GM23338 (cell line): ENCODE measurements around the gene ADGRG7. TPM values are rescaled to one million over a fixed set of nuclear protein-coding genes. Genes with fewer than 3 reads are reported as not detected.

ENCODE experiments used
- ATAC-seq: fragments of 200-7000 bp; cut with Tn5 transposase; 3 replicates; pipeline ENCODE4 v1.9.1; 2020
- DNase-seq: peaks from one replicate; pipeline ENCODE4 v3.0.0-alpha.2; 2015; ENCODE audit warnings: low spot score
- H2AFZ ChIP-seq: fragments of 200-600 bp; sonication (generic); 2 replicates; pipeline ENCODE4 v1.8.0; 2016; ENCODE audit warnings: antibody characterized with exemption, mild to moderate bottlenecking, moderate library complexity
- H3F3A ChIP-seq: fragments of 200-600 bp; sonication (generic); replicated peaks from 2 replicates; pipeline ENCODE4 v1.8.0; 2017; ENCODE audit warnings: antibody characterized with exemption, mixed run types, low read depth
- H3K27ac ChIP-seq: fragments of 200-600 bp; sonication (generic); 2 replicates; pipeline ENCODE4 v1.6.1; 2016; ENCODE audit warnings: low read depth
- H3K27me3 ChIP-seq: fragments of 200-600 bp; sonication (generic); 2 replicates; pipeline ENCODE4 v1.8.0; 2016; ENCODE audit warnings: mild to moderate bottlenecking, mixed run types, moderate library complexity; ENCODE audit not compliant: insufficient read depth
- H3K36me3 ChIP-seq: fragments of 200-600 bp; sonication (generic); 2 replicates; pipeline ENCODE4 v1.8.0; 2016; ENCODE audit warnings: mild to moderate bottlenecking; ENCODE audit not compliant: insufficient read depth
- H3K4me1 ChIP-seq: fragments of 200-600 bp; sonication (generic); 2 replicates; pipeline ENCODE4 v1.8.0; 2016; ENCODE audit warnings: mild to moderate bottlenecking, moderate library complexity; ENCODE audit not compliant: insufficient read depth
- H3K4me2 ChIP-seq: fragments of 200-600 bp; sonication (generic); 2 replicates; pipeline ENCODE4 v1.7.1; 2017; ENCODE audit warnings: mixed run types
- H3K4me3 ChIP-seq: fragments of 200-600 bp; sonication (generic); 2 replicates; pipeline ENCODE4 v1.6.1; 2016; ENCODE audit warnings: mixed run types
- H3K79me2 ChIP-seq: fragments of 200-600 bp; sonication (generic); replicated peaks from 2 replicates; pipeline ENCODE4 v1.8.0; 2017; ENCODE audit warnings: mild to moderate bottlenecking; ENCODE audit not compliant: insufficient read depth
- H3K9me2 ChIP-seq: fragments of 200-600 bp; sonication (generic); 2 replicates; pipeline ENCODE4 v1.8.0; 2017; ENCODE audit not compliant: insufficient read depth
- H4K20me1 ChIP-seq: fragments of 200-600 bp; sonication (generic); replicated peaks from 2 replicates; pipeline ENCODE4 v1.8.0; 2017; ENCODE audit warnings: mild to moderate bottlenecking; ENCODE audit not compliant: insufficient read depth
- H3K27ac Mint-ChIP-seq: 2 replicates; pipeline ENCODE4 v1.8.0; 2020; ENCODE audit warnings: inconsistent platforms, mild to moderate bottlenecking, moderate library complexity, mixed read lengths
- H3K27me3 Mint-ChIP-seq: 3 replicates; pipeline ENCODE4 v1.8.0; 2022; ENCODE audit warnings: low read depth, mild to moderate bottlenecking, moderate library complexity, mixed read lengths, inconsistent platforms; ENCODE audit not compliant: insufficient read depth, poor library complexity
- H3K36me3 Mint-ChIP-seq: 3 replicates; pipeline ENCODE4 v1.8.0; 2021; ENCODE audit warnings: low read depth, mild to moderate bottlenecking, inconsistent platforms, moderate library complexity, mixed read lengths
- H3K4me1 Mint-ChIP-seq: 3 replicates; pipeline ENCODE4 v1.8.0; 2020; ENCODE audit warnings: mild to moderate bottlenecking, inconsistent platforms, mixed read lengths
- H3K4me3 Mint-ChIP-seq: 3 replicates; pipeline ENCODE4 v1.8.0; 2021; ENCODE audit warnings: moderate library complexity, mild to moderate bottlenecking, inconsistent platforms, mixed read lengths
- H3K9me3 Mint-ChIP-seq: 3 replicates; pipeline ENCODE4 v1.8.0; 2020; ENCODE audit warnings: moderate library complexity, mild to moderate bottlenecking, inconsistent platforms, mixed read lengths
- CTCF ChIP-seq, 2 experiments: fragments of 200-600 bp in 1 of 2; sonication (generic) in 1 of 2; conservative IDR thresholded peaks; 2 replicates each; pipeline versions ENCODE4 v1.5.1 to v1.6.1; 2016 to 2017; ENCODE audit warnings: antibody characterized with exemption in 2 of 2, low read depth in 2 of 2, mild to moderate bottlenecking in 2 of 2, moderate library complexity in 1 of 2
- ETS1 ChIP-seq: IDR thresholded peaks from 2 replicates; pipeline ENCODE4 v1.6.1; 2016; ENCODE audit warnings: antibody characterized with exemption
- JUNB ChIP-seq: IDR thresholded peaks from one replicate; pipeline ENCODE4 v1.6.1; 2016; ENCODE audit warnings: antibody characterized with exemption; ENCODE audit not compliant: unreplicated experiment
- ZNF114 ChIP-seq: fragments of 250-450 bp; sonication (Bioruptor Pico); IDR thresholded peaks from 2 replicates; pipeline ENCODE4 v1.5.0; 2020; ENCODE audit warnings: mild to moderate bottlenecking, moderate library complexity
- ZNF331 ChIP-seq: fragments of 250-450 bp; sonication (Bioruptor Pico); IDR thresholded peaks from 2 replicates; pipeline ENCODE4 v1.5.0; 2020; ENCODE audit warnings: low read depth, mild to moderate bottlenecking, moderate library complexity
- ZNF462 ChIP-seq: fragments of 250-450 bp; sonication (Bioruptor Pico); IDR thresholded peaks from 2 replicates; pipeline ENCODE4 v1.5.0; 2020; ENCODE audit warnings: mild to moderate bottlenecking, moderate library complexity
- polyA plus RNA-seq: library from polyadenylated mRNA; unstranded; fragments of >200 nt; fragmentation: Nextera tagmentation; extraction: Ambion mirVana; gene quantifications from 2 replicates; pipeline ENCODE4 v1.2.1, GENCODE V29; 2016
- total RNA-seq: library from RNA; depleted of rRNA; stranded (reverse); fragments of >200 nt; shearing (Covaris generic); gene quantifications from 2 replicates; pipeline ENCODE4 v1.2.3, GENCODE V29; 2014

ADGRG7 gene
- total and polyA plus RNA-seq, 2 experiments from 2014 or later = not detected

DNA sequence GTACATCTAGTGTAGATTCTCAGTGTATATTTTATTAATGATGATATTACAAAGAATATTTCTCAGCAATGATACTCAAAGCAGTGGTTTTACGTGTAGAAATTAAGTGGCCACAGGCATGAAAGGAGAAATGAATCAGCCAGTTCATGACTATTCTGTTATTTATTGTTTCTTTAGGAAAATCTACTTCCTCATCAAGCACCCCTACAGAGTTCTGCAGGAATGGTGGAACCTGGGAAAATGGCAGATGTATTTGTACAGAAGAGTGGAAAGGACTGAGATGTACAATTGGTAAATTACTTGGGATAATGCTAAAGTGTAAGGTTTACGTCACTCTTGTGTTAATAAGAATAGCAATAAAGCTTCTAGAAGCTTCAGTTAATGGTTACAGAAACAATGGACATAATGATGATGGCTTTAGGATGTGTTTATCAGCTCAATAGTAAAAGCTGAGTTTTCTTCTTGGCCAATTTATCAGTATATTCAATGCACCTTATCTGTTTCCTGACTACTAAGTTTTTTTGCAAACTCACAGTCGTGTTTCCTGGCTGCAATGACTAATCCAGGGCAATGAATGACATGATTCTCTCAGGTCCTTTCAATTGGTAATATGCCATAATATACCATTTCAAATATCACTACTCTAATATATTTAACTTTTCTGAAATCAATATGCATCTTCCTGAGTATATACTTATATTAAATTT, 20.2 kb downstream of the ADGRG7 start:
- peaks cover 4% of the 10 kb centered on the region for H3K4me1 ChIP-seq
- no peaks in the 10 kb centered on the region for H3F3A ChIP-seq
- Mint-ChIP-seq H3K36me3 (no peaks in the 10 kb centered on the region), H3K27ac (0 out of 2 replicates have a peak overlapping the region, but pooled peaks have one; percentile 14), H3K9me3 (peaks cover 5% of the 10 kb centered on the region; the same call in 2 of the 3 replicates), H3K27me3 (no peaks in the 10 kb centered on the region), H3K4me3 (no peak overlapping the region), H3K4me1 (peaks cover 10% of the 10 kb centered on the region)
- ATAC-seq = no peak
- H3K27ac ChIP-seq = no peak overlapping the region
- no peak for DNase-seq
- H3K79me2 ChIP-seq = no peaks in the 10 kb centered on the region
- no peaks in the 10 kb centered on the region for H3K27me3 ChIP-seq
- no peak overlapping the region for H2AFZ ChIP-seq
- H4K20me1 ChIP-seq = no peaks in the 10 kb centered on the region
- H3K36me3 ChIP-seq = no peaks in the 10 kb centered on the region
- H3K9me2 ChIP-seq = peaks cover 4% of the 10 kb centered on the region; the same call in 1 of the 2 replicates
- H3K4me3 ChIP-seq = no peak overlapping the region
- TF ChIP-seq ETS1 = no peak
- no peak for TF ChIP-seq ZNF114
- no peak for TF ChIP-seq ZNF331 (CRISPR knock-in tag)
- no peak overlapping the region for H3K4me2 ChIP-seq

- Mint-ChIP-seq H3K27me3 (no peaks in the 10 kb centered on the region), H3K36me3 (no peaks in the 10 kb centered on the region), H3K9me3 (no peaks in the 10 kb centered on the region), H3K4me3 (no peak overlapping the region), H3K27ac (no peak overlapping the region), H3K4me1 (peaks cover 10% of the 10 kb centered on the region)
- TF ChIP-seq ZNF114 (no peak), CTCF (conservative IDR thresholded peaks at IDR 0.05; ENCODE audit: low read depth in 2 of 2) (no peak), JUNB (no peak), ZNF462 (CRISPR knock-in tag) (peak; percentile 48; the same call in 1 of the 2 replicates)
- no peak overlapping the region for H2AFZ ChIP-seq
- no peak overlapping the region for H3K4me3 ChIP-seq
- H3K4me2 ChIP-seq = no peak overlapping the region
- H4K20me1 ChIP-seq = no peaks in the 10 kb centered on the region
- H3K79me2 ChIP-seq = no peaks in the 10 kb centered on the region
- no peak overlapping the region for H3K27ac ChIP-seq
- H3K27me3 ChIP-seq = no peaks in the 10 kb centered on the region
- no peaks in the 10 kb centered on the region for H3F3A ChIP-seq
- H3K4me1 ChIP-seq = peaks cover 4% of the 10 kb centered on the region
- peaks cover 4% of the 10 kb centered on the region; the same call in 1 of the 2 replicates for H3K9me2 ChIP-seq
- no peaks in the 10 kb centered on the region for H3K36me3 ChIP-seq
- DNase-seq (peak; percentile 45), ATAC-seq (peak; percentile 59)
These were observed 21.3 kb downstream of the ADGRG7 start for GRCh38 chr3:100630664-100631063.
